ENCODE data around the gene TLN1. TPM values are rescaled to one million over a fixed set of nuclear protein-coding genes. Genes with fewer than 3 reads are reported as not detected.

TLN1 gene
- total RNA-seq, 1 donor from 2014 or later: 114 TPM

GRCh38 chr9:35662437-35662836 lies 69.6 kb downstream of the TLN1 start:
- no peak for DNase-seq (ENCODE audit: low read depth)
- H3K4me3 ChIP-seq (ENCODE audit: low read depth, low read length): no peak overlapping the region
- TF ChIP-seq CTCF (conservative IDR thresholded peaks at IDR 0.05; ENCODE audit: low read depth, low read length): no peak

DNA sequence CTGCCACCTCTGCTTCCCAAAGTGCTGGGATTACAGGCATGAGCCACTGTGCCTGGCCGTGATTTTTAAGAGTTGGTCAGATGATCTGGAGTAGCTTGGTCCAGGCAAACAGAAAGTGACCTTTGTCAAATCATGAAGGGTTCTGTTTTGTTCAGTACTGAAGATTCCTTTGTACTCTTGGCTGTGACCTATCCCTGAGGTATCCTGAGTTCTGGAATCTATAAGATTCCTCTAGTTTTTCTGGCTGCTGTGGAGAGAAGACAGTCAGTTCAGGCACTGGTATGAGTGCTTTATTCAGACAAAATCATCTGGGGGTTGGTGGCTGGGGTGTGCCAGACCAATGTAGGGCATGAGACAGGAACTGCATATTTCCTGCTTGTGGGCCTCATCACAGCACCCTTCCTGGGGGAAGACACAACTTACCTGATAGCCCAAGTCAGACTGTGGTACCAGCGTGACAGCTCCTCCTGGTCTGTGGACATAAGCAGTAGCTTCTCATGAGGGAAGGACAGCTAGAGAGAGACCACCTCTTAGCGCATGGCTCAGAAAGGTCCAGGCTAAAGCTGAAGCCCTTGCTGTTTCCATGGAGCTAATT lies 70.1 kb downstream of the TLN1 start:
- no peak for TF ChIP-seq CTCF (conservative IDR thresholded peaks at IDR 0.05; ENCODE audit: low read depth, low read length)
- no peak for DNase-seq (ENCODE audit: low read depth)
- no peak overlapping the region for H3K4me3 ChIP-seq (ENCODE audit: low read depth, low read length)

GRCh38 chr9:35660966-35661415 lies 71.0 kb downstream of the TLN1 start:
- H3K4me3 ChIP-seq (ENCODE audit: low read depth, low read length): no peak overlapping the region
- no peak for DNase-seq (ENCODE audit: low read depth)
- peak; percentile 57 for TF ChIP-seq CTCF (conservative IDR thresholded peaks at IDR 0.05; ENCODE audit: low read depth, low read length)

DNA sequence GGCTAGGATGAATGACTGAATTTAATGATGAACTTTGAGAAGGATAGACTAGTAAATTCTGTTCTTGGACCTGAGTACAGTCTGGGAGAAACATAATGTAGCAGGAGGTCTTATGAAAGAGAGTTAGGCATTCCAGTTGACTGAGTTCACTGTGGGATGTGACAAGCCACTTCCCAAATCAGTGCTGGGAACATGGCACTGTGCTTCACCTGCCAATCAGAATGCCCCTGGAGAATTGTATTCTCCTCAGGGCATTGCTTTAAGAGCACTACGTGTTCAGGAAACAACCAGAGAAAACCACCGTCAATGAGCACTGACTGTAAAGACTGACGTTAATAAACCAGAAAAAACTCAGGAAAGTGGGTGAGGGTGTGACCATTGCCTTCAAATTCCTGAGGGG lies 72.7 kb downstream of the TLN1 start:
- peak overlapping the region; percentile 78 for H3K4me3 ChIP-seq (ENCODE audit: low read depth, low read length)
- DNase-seq (ENCODE audit: low read depth): no peak
- no peak for TF ChIP-seq CTCF (conservative IDR thresholded peaks at IDR 0.05; ENCODE audit: low read depth, low read length)

- H3K4me3 ChIP-seq (ENCODE audit: low read depth, low read length): peak overlapping the region; percentile 78
- no peak for TF ChIP-seq CTCF (conservative IDR thresholded peaks at IDR 0.05; ENCODE audit: low read depth, low read length)
- no peak for DNase-seq (ENCODE audit: low read depth)
Observed at GRCh38 chr9:35658968-35659220, 73.1 kb downstream of the TLN1 start.

GRCh38 chr9:35658137-35658967 lies 73.6 kb downstream of the TLN1 start, which contains the start of gene CCDC107:
Gene CCDC107 (plus strand): TSS chr9:35658292. CDS start chr9:35658380, 88 bp downstream.
- peak within 1 kb of the TSS; percentile 78 for H3K4me3 ChIP-seq (ENCODE audit: low read depth, low read length)
- DNase-seq (ENCODE audit: low read depth): no peak
- peak; percentile 49 for TF ChIP-seq CTCF (conservative IDR thresholded peaks at IDR 0.05; ENCODE audit: low read depth, low read length)

Data from epithelial cell of proximal tubule (primary cell).